Measurements from ENCODE around the gene EDDM3A. TPM values are rescaled to one million over a fixed set of nuclear protein-coding genes. Genes with fewer than 3 reads are reported as not detected.

EDDM3A gene
- total and polyA plus RNA-seq, 2 of the 13 experiments (the other 11 are each of a cell fraction or from before 2014, with no cell fraction given), result not detected

DNA sequence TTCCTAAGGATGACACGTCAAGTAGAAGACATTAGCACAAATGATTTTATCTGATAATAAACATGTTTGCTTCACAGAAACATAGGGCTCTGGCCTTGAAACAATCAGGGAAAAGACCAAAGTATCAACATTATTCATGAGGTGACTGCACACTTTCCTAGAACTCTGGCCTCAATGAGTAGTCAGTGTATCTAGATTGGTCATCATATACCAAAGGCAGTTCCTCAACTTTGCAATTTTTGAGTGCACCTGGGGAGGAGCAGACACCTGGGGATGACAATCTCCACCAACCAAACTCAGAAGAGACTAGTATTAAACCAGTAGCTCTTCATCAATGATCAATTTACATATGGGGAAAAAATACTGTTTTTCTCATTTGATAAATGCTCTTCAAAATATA is 4.5 kb downstream of the EDDM3A start:
- POLR2A ChIA-PET, result no interaction called here

More for the DNA sequence above, 4.5 kb downstream of the EDDM3A start:
- H4K20me1 ChIP-seq (ENCODE audit: insufficient read depth, low read length), result no peaks in the 10 kb centered on the region
- DNase-seq (ENCODE audit: low spot score) (no peak), ATAC-seq (no peak), FAIRE-seq (no peak)
- in situ Hi-C loops (cut with HindIII; ENCODE audit: extremely low pct_ligation_motif_present, low pct_unique_long_range_greater_than_20kb) (no loop called here), intact Hi-C loops (cut with micrococcal nuclease; ENCODE audit: unreplicated experiment) (no loop called here)
- H3K9me3 ChIP-seq (ENCODE audit: low read length), result peaks cover 23% of the 10 kb centered on the region
- no peak overlapping the region for H3K9ac ChIP-seq (ENCODE audit: insufficient read depth, low read depth, low read length)
- 40% methylated on average over 1 of the region's 1 CpG for WGBS (ENCODE audit: low lambda C conversion rate)
- no peak overlapping the region for H2AFZ ChIP-seq (ENCODE audit: low read length)
- BruUV-seq (replicated peaks), result no TSS peak
- no peaks in the 10 kb centered on the region for H3K4me1 ChIP-seq (ENCODE audit: insufficient read depth, low read length)
- H3K27me3 ChIP-seq (ENCODE audit: control insufficient read depth in 1 of 2, insufficient read depth in 2 of 2, low read length in 2 of 2), result no peaks in the 10 kb centered on the region; a peak in 1 of 5 replicates
- H3K79me2 ChIP-seq (ENCODE audit: insufficient read depth, low read length), result no peaks in the 10 kb centered on the region
- CTCF ChIA-PET (ENCODE audit: low intra/inter-chr PET ratio, low total read pairs), result no interaction called here
- no peak for TF ChIP-seq REXO4 (CRISPR knock-in tag; IDR thresholded peaks at IDR 0.05; ENCODE audit: borderline replicate concordance)
- TF ChIP-seq POLR2A (IDR thresholded peaks at IDR 0.05; ENCODE audit: insufficient read depth in 1 of 2, low read depth in 2 of 2, low read length in 2 of 2), result no peak
- TF ChIP-seq ZBTB10 (CRISPR knock-in tag; IDR thresholded peaks at IDR 0.05; ENCODE audit: borderline replicate concordance), result no peak
- TF ChIP-seq KMT2B (CRISPR knock-in tag; IDR thresholded peaks at IDR 0.05), result no peak
- TF ChIP-seq ZNF674 (CRISPR knock-in tag; IDR thresholded peaks at IDR 0.05; ENCODE audit: low read depth), result no peak
- no peak for TF ChIP-seq RAD21 (CRISPR knock-in tag; IDR thresholded peaks at IDR 0.05)
- TF ChIP-seq ZNF720 (CRISPR knock-in tag; IDR thresholded peaks at IDR 0.05), result no peak
- TF ChIP-seq, protein P1, sequence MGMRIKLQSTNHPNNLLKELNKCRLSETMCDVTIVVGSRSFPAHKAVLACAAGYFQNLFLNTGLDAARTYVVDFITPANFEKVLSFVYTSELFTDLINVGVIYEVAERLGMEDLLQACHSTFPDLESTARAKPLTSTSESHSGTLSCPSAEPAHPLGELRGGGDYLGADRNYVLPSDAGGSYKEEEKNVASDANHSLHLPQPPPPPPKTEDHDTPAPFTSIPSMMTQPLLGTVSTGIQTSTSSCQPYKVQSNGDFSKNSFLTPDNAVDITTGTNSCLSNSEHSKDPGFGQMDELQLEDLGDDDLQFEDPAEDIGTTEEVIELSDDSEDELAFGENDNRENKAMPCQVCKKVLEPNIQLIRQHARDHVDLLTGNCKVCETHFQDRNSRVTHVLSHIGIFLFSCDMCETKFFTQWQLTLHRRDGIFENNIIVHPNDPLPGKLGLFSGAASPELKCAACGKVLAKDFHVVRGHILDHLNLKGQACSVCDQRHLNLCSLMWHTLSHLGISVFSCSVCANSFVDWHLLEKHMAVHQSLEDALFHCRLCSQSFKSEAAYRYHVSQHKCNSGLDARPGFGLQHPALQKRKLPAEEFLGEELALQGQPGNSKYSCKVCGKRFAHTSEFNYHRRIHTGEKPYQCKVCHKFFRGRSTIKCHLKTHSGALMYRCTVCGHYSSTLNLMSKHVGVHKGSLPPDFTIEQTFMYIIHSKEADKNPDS (CRISPR knock-in tag; IDR thresholded peaks at IDR 0.05), result no peak
- TF ChIP-seq LRRFIP1 (CRISPR knock-in tag; conservative IDR thresholded peaks at IDR 0.05), result no peak
- H3K27ac ChIP-seq (ENCODE audit: extremely low read length, insufficient read depth, low read length), result no peak overlapping the region
- H3K4me2 ChIP-seq (ENCODE audit: low read depth, low read length), result no peak overlapping the region
- no peak overlapping the region for H3K4me3 ChIP-seq (replicated peaks in 1 of 3; ENCODE audit: insufficient read depth in 1 of 3, low read depth in 2 of 3, low read length in 3 of 3)
- no peaks in the 10 kb centered on the region for H3K36me3 ChIP-seq (replicated peaks in 1 of 2; ENCODE audit: control insufficient read depth in 1 of 2, insufficient read depth in 2 of 2, low read length in 2 of 2)
